ENCODE measurements around the gene VDAC2.

GRCh38 chr10:75205908-75206307, 4.7 kb upstream of the VDAC2 start:
- TF ChIP-seq POLR2AphosphoS5 (IDR thresholded peaks at IDR 0.05) (no peak), CTCF (IDR thresholded peaks at IDR 0.05) (no peak), POLR2A (IDR thresholded peaks at IDR 0.05) (no peak)
